Thoracic aorta endothelial cell (primary cell): ENCODE measurements around the gene PIGA. TPM values are rescaled to one million over a fixed set of nuclear protein-coding genes. Genes with fewer than 3 reads are reported as not detected.

Experiments
- total RNA-seq: library from RNA; depleted of rRNA; stranded (reverse); fragments of >200 nt; gene quantifications from 2 replicates; pipeline ENCODE4 v1.2.3, GENCODE V29; 2012

Gene PIGA
- total RNA-seq, result 16.4 and 19.2 TPM in 2 replicates

DNA sequence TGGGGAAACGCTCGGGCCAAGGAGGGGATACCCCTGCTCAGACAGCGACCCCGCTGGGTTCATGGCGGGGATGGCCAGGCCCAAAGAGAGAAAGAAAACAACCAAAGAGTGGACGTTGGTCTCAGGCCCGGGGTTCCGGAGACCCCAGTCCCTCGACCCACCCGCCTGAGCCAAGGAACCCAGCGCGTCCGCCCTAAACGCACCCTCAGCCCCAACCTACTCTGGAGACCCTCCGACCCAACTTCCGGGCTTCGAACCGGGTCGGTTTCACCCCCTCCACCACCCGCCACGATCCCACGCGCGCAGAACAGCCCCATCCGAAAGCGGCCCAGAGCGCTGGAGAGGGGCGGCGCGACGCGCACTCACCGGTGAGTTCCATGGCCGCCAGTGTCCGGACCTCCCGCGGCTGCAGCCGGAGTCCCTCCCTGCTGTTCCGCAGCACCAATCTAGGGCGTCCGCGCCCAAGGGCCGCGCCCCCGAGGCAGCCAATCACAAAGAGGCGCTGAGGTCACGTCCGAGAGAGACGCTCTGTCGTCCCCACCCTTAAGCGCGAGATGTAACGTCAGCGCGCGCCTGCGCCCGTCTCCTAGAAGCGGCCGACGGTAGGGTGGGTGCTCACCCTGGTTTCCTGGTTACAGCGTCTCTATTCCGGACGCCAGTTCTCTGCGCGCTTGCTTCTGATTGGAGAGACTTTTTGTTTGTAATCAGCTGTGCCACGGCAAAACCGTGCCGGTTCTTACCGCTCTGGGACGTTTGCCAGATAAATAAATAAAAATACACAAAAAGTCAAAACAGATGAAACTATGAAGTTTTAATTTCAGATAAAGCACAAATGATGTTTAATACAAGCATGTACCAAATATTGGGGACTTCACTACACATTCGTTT is at the start of gene PIGA:
Gene PIGA, minus strand, starts transcription at position 389 of the 888 bp plus-strand sequence. CDS start 3,593 bp downstream, outside the sequence.

DNA sequence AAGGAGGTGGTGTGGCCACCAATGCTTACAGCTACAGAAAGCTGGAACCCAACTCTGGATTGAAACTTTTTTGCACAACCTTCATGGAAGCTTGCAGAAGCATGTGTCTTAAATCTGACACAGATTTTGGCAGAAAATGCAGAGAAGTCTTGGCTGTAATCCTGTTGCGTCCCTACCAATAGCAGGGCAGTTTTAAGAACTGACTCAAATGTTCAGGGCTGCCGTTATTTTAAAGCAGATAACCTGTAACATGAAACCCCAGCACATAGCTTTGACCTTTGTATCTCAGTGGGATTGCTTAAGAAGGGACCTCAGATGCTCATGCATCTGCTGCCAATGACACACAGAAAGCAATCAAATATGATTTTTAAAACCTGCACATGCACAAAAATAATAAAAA is 49.0 kb upstream of the PIGA start, which contains the start of gene VEGFD:
Gene VEGFD, minus strand, starts transcription at position 110 of the 400 bp plus-strand sequence. CDS start 467 bp downstream, outside the sequence.

GRCh38 chrX:15315509-15315908 is 19.8 kb downstream of the PIGA start, which contains the start of gene ASB11:
Gene ASB11, minus strand, starts transcription at chrX:15315640. Its CDS starts 35 bp downstream, at chrX:15315605.

GRCh38 chrX:15269618-15270521 is 65.5 kb downstream of the PIGA start, which contains the start of gene ASB9:
Gene ASB9, minus strand, starts transcription at chrX:15270083. Its CDS starts 209 bp downstream, at chrX:15269874.

Other genes with a start within 250 kb of the PIGA start
- 9.8 and 17.4 TPM in 2 replicates for gene ASB9, start 65.4 kb downstream of the PIGA start, total RNA-seq
- 0.14 TPM in 1 of 2 replicates, not detected in the other for gene ASB11, start 19.9 kb downstream of the PIGA start, total RNA-seq
- gene VEGFD, start 48.9 kb upstream of the PIGA start, total RNA-seq, result 0.53 and 0.65 TPM in 2 replicates
- gene PIR, start 157.8 kb upstream of the PIGA start, total RNA-seq, result 141 and 163 TPM in 2 replicates
- gene BMX, start 165.3 kb upstream of the PIGA start, total RNA-seq, result 157 and 166 TPM in 2 replicates